SIG-M5 treated with dmso at 0.1 percent for 504 hours (cell line): ENCODE data around the gene DENND4C.
"Not testable (repeated sequence)": the region's sequence is repeated elsewhere in the genome, so short reads cannot be mapped to it uniquely, and the experiment has no call there.

Experiments used
- DNase-seq: peaks from one replicate; lab custom pipeline; 2025; ENCODE audit not compliant: unreplicated experiment; lab: John Stamatoyannopoulos, UW

The DENND4C gene

DNA sequence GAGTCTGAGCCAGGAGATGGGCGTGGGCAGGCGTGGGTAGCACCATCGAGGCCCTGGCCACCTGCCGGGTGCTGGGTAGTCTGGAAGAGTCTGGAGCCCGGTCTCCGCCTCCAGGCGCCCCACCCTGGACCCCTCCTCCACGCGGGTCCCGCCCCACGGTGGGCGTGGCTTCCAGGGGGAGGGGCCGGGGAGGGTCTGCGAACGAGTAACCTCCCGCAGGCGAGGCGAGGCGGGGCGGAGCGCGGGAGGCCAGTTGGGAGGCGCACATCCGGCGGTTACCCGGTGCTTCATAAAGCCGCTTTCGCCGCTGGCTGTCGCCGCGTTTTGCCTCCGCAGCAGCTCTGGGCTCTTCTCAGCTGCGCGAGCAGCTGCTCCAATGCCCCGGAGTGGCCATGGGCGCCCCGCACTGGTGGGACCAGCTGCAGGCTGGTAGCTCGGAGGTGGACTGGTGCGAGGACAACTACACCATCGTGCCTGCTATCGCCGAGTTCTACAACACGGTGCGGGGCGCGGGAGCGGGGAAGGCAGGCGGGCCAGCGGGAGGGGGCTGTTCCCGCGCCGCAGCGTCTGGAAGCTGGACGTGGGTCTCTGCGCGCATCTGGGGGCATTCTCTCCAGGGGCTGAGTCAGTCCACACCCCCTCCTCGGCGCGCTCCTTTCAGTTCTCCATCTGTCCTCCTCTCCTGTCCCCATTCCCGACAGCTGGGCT is 178.4 kb downstream of the DENND4C start, which contains the start of gene ACER2:
Gene ACER2, plus strand, starts transcription at position 317 of the 708 bp plus-strand sequence. Its CDS starts 76 bp downstream, at position 393.
- peak; percentile 73 for DNase-seq

DNA sequence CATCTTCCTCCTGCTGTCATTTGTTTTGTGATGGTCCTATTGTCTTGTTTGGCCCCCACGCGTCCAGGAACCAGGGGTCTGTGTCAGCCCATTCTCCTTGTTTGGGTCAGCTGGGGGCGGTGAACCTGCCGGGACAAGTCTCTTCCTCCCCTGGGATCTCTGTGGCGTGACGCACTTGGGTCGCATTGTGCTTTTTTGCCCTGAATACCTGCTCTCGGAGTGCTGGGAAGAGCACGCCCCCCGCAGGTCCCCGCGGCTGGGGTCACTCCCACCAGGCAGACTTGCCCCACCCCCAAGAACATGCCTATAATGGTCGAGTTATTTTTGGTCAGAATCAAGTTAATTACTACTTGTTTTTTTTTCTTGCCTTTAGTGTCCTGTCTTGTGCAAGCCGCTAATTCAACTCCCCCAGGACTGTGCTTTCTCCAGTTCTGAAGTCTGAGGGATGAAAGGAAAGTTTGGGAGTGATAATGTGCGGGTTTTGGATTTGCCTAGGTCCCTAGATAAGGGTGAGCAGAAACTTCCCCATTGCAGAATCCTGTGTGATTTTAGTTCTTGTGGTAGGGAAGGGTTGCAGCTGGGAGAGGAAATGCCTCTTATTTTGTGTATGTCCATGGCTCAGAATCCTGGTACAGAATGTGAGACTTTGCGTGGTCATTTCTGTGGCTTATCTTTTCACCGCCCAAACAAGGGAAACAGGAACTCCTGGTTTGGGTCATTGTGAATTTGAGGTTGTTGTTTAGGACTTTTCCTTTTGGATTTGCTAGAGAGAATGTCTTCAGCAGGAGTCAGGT is 179.1 kb downstream of the DENND4C start:
- DNase-seq = no peak

DNA sequence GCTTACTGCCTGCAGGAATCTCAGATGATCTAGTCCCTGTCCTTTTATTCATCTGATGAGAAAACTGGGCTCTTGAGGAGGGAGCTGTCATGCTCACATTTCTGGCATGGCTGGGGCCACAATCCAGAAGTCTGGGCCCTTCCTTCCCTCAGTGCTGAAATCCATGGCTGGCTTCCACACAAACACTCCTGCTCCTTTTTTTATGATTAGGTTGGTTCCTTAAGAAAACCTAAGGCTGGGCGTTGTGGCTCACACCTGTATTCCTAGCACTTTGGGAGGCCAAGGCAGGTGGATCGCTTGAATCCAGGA is 179.7 kb downstream of the DENND4C start:
- no peak for DNase-seq

DNA sequence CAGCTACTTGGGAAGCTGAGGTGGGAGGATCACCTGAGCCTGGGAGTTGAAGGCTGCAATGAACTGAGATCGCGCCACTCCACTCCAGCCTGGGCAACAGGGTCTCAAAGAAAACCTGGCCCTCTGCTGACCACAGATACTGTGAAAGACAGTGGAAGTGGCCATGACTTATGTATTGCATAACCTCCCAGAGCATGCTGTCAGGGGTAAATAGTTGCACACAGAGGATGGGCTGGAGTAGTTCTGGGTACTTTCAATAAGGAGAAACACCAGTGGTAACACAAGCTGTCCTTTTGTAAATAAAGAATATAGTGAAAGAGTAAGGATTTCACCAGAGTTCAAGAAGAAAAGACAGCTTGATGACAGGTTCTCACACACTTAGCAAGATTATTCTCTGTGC is 180.1 kb downstream of the DENND4C start:
- DNase-seq = no peak

DNA sequence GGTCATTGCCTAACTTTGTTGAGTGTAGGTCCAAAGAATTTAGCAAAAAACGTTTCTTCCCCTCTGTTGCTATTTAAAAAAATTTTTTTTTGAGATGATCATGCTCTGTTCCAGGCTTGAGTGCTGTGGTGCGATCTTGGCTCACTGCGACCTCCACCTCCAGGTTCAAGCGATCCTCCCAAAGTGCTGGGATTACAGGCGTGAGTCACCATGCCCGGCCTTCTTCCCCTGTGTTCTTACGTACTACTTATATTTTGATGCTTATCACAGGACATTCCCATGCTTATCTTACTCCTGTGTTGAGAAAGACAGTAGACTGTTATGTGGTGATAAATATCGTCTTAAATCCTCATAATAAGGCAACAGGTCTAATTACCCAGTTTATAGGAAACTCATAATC is 180.8 kb downstream of the DENND4C start:
- no peak for DNase-seq

DNA sequence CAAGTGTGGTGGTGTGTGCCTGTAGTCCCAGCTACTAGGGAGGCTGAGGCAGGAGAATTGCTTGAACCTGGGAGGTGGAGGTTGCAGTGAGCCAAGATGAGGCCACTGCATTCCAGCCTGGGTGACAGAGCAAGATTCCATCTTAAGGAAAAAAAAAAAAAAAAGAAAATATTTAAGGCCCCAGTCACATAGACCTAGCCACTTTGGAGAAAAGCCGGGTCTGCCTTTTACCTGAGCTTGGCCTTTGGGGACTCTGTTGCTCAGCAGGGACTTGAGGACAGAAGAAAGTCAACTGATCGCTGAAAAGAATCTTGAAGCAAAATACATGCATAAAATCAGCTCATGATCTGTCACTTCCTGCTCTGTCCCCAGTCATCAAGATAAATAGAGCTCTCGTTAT is 183.0 kb downstream of the DENND4C start:
- not testable (repeated sequence) for DNase-seq

DNA sequence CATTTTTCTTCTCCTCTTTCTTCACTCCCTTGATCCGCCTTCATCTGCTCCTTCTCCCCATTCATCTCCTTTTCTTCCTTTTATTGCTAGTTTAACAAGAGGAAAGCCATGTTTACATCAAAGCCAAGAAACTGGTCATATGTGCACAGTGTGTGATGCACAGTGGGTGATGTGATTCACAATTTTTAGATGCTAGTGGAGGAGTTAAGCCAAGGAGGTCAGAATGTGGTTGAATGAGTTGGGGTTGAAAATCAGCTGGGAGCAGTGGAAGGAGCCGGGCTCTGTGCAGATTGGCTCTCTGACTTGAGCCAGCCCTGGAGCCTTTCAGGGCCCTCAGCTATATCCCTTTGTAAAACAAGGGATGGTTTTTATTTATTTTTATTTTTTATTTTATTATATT is 185.7 kb downstream of the DENND4C start:
- no peak for DNase-seq

DNA sequence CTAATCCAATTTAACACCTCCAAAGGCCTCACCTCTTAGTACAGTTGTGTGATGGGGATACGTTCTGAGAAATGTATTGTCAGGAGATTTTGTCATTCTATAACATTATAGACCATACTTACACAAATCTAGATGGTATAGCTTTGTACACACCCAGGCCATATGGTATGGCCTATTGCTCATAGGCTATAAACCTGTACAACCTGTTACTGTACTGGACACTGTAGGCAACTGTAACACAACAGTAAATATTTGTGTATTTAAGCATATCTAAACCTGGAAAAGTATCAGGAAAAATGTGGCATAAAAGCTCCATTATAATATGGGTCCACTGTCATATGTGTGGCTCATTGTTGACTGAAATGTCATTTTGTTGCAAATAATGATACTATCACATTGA is 190.4 kb downstream of the DENND4C start:
- DNase-seq = no peak
